Stomach (tissue), 4 donors: ENCODE data around the gene LSM12.

Experiments
- CTCF ChIP-seq, 7 experiments: fragments of 450-650 bp in 4 of 7; fragments of 200-600 bp in 3 of 7; sonication (generic) in 3 of 7; IDR thresholded peaks; one replicate each; pipeline ENCODE4 v1.5.1; 2016 to 2019; ENCODE audit warnings: antibody characterized with exemption in 7 of 7, control low read depth in 2 of 7, mild to moderate bottlenecking in 1 of 7
- POLR2A ChIP-seq, 4 donors: fragments of 450-650 bp; IDR thresholded peaks; one replicate each; pipeline ENCODE4 v1.6.1; 2016; ENCODE audit warnings: antibody characterized with exemption in 4 of 4, control low read depth in 2 of 4, mild to moderate bottlenecking in 1 of 4, moderate library complexity in 1 of 4

DNA sequence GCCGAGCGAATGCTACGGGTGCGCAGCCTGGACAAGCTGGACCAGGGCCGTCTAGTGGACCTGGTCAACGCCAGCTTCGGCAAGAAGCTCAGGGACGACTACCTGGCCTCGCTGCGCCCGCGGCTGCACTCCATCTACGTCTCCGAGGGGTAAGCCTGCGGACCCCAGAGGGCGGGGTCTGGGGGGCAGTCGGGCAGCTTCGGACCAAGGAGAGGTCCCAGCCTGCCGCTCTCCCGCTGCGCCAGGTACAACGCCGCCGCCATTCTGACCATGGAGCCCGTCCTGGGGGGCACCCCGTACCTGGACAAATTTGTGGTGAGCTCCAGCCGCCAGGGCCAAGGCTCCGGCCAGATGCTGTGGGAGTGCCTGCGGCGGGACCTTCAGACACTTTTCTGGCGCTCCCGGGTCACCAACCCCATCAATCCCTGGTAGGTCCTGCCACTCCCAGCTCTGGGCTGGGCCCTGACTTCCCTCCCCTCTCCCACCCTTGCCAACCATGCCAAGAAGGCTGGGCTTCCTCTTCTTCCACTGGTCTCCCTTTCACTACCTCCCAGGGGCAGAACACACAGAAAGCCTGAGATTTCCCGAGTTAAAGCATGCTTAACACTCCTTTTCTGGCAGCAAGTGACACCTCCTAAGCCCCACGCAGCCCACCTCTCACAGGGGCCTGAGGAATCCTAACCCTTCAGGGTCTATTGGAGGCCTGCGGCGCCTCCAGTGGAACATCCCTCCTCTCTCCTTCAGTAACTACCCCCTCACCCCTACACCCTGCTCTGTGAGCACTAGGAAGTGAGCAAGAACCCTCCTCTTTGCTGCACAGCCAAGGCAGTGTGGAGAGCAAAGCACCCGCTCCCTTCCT, 58.9 kb downstream of the LSM12 start:
- no peak for TF ChIP-seq CTCF (IDR thresholded peaks at IDR 0.05)
- no peak for TF ChIP-seq POLR2A (IDR thresholded peaks at IDR 0.05)
